Astrocyte (in vitro differentiated cells and primary cell): ENCODE measurements around the gene GALNT2. TPM values are rescaled to one million over a fixed set of nuclear protein-coding genes. Genes with fewer than 3 reads are reported as not detected.

Experiments
- DNase-seq: peaks from one replicate; pipeline ENCODE4 v3.0.0-alpha.2; 2010; ENCODE audit warnings: low read depth
- FAIRE-seq: peaks from 2 replicates; lab custom pipeline; 2011; peaks lifted over from hg19 to GRCh38; lab: Jason Lieb, UNC
- H2AFZ ChIP-seq: 2 replicates; pipeline ENCODE4 v1.6.0; 2012; ENCODE audit warnings: low read depth, low read length, inconsistent platforms
- H3K27ac ChIP-seq: 2 replicates; pipeline ENCODE4 v1.5.1; 2011; ENCODE audit warnings: low read depth, low read length, inconsistent platforms
- H3K27me3 ChIP-seq: 2 replicates; pipeline ENCODE4 v1.6.0; 2011; ENCODE audit warnings: low read length, inconsistent platforms; ENCODE audit not compliant: insufficient read depth
- H3K36me3 ChIP-seq: 2 replicates; pipeline ENCODE4 v1.5.1; 2011; ENCODE audit warnings: low read length, inconsistent platforms; ENCODE audit not compliant: insufficient read depth
- H3K4me1 ChIP-seq: 2 replicates; pipeline ENCODE4 v1.5.1; 2011; ENCODE audit warnings: low read length, inconsistent platforms; ENCODE audit not compliant: insufficient read depth
- H3K4me2 ChIP-seq: 2 replicates; pipeline ENCODE4 v1.6.0; 2012; ENCODE audit warnings: low read length, inconsistent platforms
- H3K4me3 ChIP-seq: 2 replicates; pipeline ENCODE4 v1.5.1; 2011; ENCODE audit warnings: low read depth, mild to moderate bottlenecking, low read length, inconsistent platforms; ENCODE audit not compliant: insufficient read depth
- H3K79me2 ChIP-seq: 2 replicates; pipeline ENCODE4 v1.6.0; 2012; ENCODE audit warnings: mild to moderate bottlenecking, low read length, inconsistent platforms; ENCODE audit not compliant: insufficient read depth
- H3K9ac ChIP-seq: 2 replicates; pipeline ENCODE4 v1.6.0; 2012; ENCODE audit warnings: mild to moderate bottlenecking, low read length, inconsistent platforms
- H3K9me3 ChIP-seq: 2 replicates; pipeline ENCODE4 v1.5.1; 2012; ENCODE audit warnings: low read depth, mild to moderate bottlenecking, low read length, inconsistent platforms; ENCODE audit not compliant: insufficient read depth
- H4K20me1 ChIP-seq: 2 replicates; pipeline ENCODE4 v1.6.0; 2012; ENCODE audit warnings: low read length, inconsistent platforms; ENCODE audit not compliant: insufficient read depth
- H3K27ac Mint-ChIP-seq: one replicate; pipeline ENCODE4 v1.8.0; 2021; ENCODE audit warnings: mild to moderate bottlenecking, mixed read lengths; ENCODE audit not compliant: unreplicated experiment
- H3K27me3 Mint-ChIP-seq: one replicate; pipeline ENCODE4 v1.8.0; 2021; ENCODE audit warnings: low read depth, mixed read lengths; ENCODE audit not compliant: unreplicated experiment
- H3K36me3 Mint-ChIP-seq: one replicate; pipeline ENCODE4 v1.8.0; 2021; ENCODE audit warnings: low read depth, mixed read lengths; ENCODE audit not compliant: unreplicated experiment
- H3K4me1 Mint-ChIP-seq: one replicate; pipeline ENCODE4 v1.8.0; 2021; ENCODE audit warnings: low read depth, mixed read lengths; ENCODE audit not compliant: unreplicated experiment
- H3K4me3 Mint-ChIP-seq: one replicate; pipeline ENCODE4 v1.8.0; 2021; ENCODE audit warnings: mild to moderate bottlenecking, moderate library complexity, mixed read lengths; ENCODE audit not compliant: unreplicated experiment
- H3K9me3 Mint-ChIP-seq: one replicate; pipeline ENCODE4 v1.8.0; 2021; ENCODE audit warnings: mild to moderate bottlenecking, mixed read lengths; ENCODE audit not compliant: unreplicated experiment
- EZH2 ChIP-seq: IDR thresholded peaks from 2 replicates; pipeline ENCODE4 v1.6.1; 2012; ENCODE audit warnings: mild to moderate bottlenecking, low read length, inconsistent platforms; ENCODE audit not compliant: insufficient read depth
- total RNA-seq: library from RNA; stranded (reverse); gene quantifications from 2 replicates; pipeline ENCODE4 v1.2.1, GENCODE V29; 2021
- TF ChIP-seq, protein P1 (sequence below): IDR thresholded peaks from 2 replicates; pipeline ENCODE4 v1.5.1; 2011; ENCODE audit warnings: low read depth, mild to moderate bottlenecking, inconsistent platforms, low read length, moderate library complexity; ENCODE audit not compliant: insufficient read depth

The GALNT2 gene
- total RNA-seq, 1 donor from 2014 or later: 507 TPM

GRCh38 chr1:230141021-230141648 is 74.1 kb downstream of the GALNT2 start:
- H2AFZ ChIP-seq: no peak overlapping the region
- DNase-seq: peak; percentile 68
- Mint-ChIP-seq H3K4me1 (peaks cover 82% of the 10 kb centered on the region), H3K27me3 (no peaks in the 10 kb centered on the region), H3K4me3 (peak overlapping the region; percentile 20), H3K27ac (peak overlapping the region; percentile 76), H3K36me3 (peaks cover 13% of the 10 kb centered on the region), H3K9me3 (no peaks in the 10 kb centered on the region)
- no peak for FAIRE-seq
- H3K4me3 ChIP-seq: no peak overlapping the region
- H3K27me3 ChIP-seq: no peaks in the 10 kb centered on the region
- peaks cover 30% of the 10 kb centered on the region for H3K4me1 ChIP-seq
- peaks cover 96% of the 10 kb centered on the region for H4K20me1 ChIP-seq
- H3K79me2 ChIP-seq: peaks cover 94% of the 10 kb centered on the region
- TF ChIP-seq, protein P1, sequence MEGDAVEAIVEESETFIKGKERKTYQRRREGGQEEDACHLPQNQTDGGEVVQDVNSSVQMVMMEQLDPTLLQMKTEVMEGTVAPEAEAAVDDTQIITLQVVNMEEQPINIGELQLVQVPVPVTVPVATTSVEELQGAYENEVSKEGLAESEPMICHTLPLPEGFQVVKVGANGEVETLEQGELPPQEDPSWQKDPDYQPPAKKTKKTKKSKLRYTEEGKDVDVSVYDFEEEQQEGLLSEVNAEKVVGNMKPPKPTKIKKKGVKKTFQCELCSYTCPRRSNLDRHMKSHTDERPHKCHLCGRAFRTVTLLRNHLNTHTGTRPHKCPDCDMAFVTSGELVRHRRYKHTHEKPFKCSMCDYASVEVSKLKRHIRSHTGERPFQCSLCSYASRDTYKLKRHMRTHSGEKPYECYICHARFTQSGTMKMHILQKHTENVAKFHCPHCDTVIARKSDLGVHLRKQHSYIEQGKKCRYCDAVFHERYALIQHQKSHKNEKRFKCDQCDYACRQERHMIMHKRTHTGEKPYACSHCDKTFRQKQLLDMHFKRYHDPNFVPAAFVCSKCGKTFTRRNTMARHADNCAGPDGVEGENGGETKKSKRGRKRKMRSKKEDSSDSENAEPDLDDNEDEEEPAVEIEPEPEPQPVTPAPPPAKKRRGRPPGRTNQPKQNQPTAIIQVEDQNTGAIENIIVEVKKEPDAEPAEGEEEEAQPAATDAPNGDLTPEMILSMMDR: no peak
- TF ChIP-seq EZH2: no peak
- peak overlapping the region; percentile 78 for H3K4me2 ChIP-seq
- no peaks in the 10 kb centered on the region for H3K36me3 ChIP-seq
- H3K9me3 ChIP-seq: no peaks in the 10 kb centered on the region
- H3K27ac ChIP-seq: peak overlapping the region; percentile 80
- H3K9ac ChIP-seq: peak overlapping the region; percentile 70

GRCh38 chr1:230141797-230142607 is 75.0 kb downstream of the GALNT2 start:
- no peak overlapping the region for H3K4me2 ChIP-seq
- no peaks in the 10 kb centered on the region for H3K27me3 ChIP-seq
- H3K4me3 Mint-ChIP-seq: peak overlapping the region; percentile 20
- H3K79me2 ChIP-seq: peaks cover 94% of the 10 kb centered on the region
- no peaks in the 10 kb centered on the region for H3K27me3 Mint-ChIP-seq
- no peaks in the 10 kb centered on the region for H3K9me3 ChIP-seq
- H3K9ac ChIP-seq: no peak overlapping the region
- H3K4me3 ChIP-seq: no peak overlapping the region
- H3K27ac Mint-ChIP-seq: peak overlapping the region; percentile 77
- no peaks in the 10 kb centered on the region for H3K9me3 Mint-ChIP-seq
- H4K20me1 ChIP-seq: peaks cover 96% of the 10 kb centered on the region
- peaks cover 14% of the 10 kb centered on the region for H3K36me3 Mint-ChIP-seq
- no peak overlapping the region for H3K27ac ChIP-seq
- peaks cover 84% of the 10 kb centered on the region for H3K4me1 Mint-ChIP-seq
- no peaks in the 10 kb centered on the region for H3K36me3 ChIP-seq
- FAIRE-seq: no peak
- peaks cover 26% of the 10 kb centered on the region for H3K4me1 ChIP-seq
- TF ChIP-seq, protein P1: no peak
- TF ChIP-seq EZH2: no peak
- no peak for DNase-seq
- no peak overlapping the region for H2AFZ ChIP-seq
